Raji (cell line): Measurements from ENCODE around the gene TBC1D5.

Source experiments
- POLR2A ChIP-seq: IDR thresholded peaks from 2 replicates; pipeline ENCODE4 v1.6.1; 2011; ENCODE audit warnings: low read depth, low read length, control low read depth; ENCODE audit not compliant: insufficient read depth

Gene TBC1D5

DNA sequence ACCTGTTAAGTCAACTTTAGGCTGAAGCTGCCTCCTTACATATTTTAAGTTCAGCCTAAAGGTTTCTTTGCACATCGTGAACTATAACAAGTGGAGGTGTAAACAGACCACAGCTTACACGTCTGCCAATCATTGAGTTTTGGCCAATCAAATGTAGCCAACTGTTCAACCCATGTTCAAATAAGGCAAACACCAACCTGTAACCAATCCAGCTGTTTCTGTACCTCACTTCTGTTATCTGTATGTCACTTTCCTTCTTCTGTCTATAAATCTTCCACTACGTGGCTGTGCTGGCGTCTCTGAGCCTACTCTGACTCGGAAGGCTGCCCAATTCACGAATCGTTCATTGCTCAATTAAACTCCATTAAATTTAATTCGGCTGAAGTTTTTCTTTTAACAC lies 356.0 kb downstream of the TBC1D5 start:
- no peak for TF ChIP-seq POLR2A

DNA sequence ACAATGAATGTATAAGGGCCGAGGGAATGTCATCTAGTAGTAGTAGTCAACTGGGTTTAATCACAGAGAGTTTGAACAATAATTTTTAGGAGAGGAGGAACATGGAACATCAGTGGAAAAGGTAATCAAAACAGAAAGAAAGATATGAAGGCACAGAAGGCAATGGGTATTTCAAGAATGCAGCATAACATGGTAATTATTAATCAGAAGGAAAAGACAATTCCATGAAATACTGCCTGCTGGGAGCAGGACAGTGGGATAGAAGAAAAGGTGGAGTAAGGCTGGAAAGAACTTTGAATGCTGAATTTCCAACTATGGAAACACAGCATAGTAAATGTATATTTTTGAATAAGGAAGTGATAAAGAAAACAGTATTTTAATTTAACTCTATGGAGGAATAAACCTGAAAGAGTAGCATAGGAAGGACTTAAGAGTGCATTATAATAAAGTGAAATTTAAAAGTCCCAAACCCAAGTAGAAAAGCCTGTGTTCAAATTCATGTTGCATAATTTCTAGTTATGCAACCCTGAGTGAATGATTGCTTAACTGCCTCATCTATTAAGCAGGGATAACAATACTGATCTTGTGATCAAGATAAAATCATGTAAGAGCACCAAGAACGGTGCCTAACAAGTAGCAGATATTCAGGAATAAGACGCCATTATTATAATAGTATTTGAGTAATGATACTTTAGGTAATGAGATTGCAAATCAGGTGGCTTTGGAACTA lies 357.7 kb downstream of the TBC1D5 start:
- no peak for TF ChIP-seq POLR2A

DNA sequence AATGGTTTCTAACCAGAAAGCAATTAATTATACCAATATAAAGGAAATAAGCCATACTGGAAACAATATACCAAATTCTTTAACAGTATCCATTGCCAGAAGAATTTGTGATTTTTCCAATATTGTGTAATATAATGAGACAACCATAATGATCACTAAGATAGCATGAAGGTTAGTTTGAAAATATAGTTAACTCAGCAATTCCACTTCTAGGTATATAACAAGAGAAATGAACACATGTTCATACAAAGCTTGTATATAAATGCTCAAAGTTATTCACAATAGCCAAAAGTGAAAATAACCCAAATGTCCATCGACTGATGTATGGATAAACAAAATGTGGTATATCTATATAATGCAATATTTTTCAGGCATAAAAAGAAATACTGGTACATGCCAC lies 369.1 kb downstream of the TBC1D5 start:
- no peak for TF ChIP-seq POLR2A

DNA sequence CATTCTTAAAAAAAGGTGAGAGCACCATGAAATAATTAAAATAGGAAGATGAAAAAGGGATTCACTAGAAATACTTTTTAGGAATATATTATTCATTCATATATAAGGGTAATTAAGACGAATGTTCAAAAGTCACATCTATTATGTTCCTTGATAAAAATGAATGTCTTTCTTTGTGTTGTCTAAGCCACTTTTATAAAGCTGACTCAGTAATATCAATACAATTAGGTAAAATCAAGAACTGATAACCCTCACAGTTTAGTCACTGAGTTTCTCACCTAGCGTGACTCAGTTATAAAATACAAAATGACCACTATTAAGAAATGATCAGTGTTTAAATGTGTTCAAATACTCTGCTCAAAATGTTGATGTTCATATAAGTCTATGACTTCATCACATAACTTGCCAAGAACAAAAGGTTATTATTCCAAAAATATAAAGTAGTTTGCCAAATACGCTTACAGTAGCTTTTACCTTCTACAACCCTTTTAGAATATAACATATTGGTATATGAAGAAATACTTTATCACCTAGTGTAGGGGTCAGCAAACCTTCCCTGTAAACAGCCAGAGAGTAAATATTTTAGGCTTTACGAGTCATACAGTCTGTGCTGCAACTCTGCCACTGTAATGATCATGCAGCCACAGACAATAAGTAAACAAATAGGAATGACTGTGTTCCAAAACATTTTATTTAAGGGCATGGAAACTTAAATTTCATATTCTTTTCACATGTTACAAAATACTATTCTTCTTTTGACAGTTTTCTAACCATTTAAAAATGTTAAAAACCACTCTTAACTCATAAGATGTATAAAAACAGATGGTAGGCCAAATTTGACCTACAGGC lies 369.8 kb downstream of the TBC1D5 start:
- TF ChIP-seq POLR2A, result no peak

DNA sequence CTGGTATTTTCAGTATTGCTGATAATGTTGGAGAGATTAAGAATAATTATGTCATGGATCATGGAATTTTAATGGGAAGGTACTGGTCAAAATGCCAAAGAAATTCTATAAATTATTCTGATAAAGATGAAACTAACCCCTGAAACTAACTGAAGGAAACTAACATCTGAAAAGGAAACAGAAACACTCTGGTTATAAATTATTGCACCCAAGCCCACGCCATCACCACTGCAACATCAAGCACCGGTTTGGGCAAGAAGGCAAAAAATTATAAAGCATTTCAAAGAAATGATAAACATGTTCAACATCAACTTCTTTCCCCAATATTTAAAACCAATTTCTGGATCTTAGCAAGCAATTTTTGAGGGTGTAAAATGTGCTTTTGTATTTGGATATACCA lies 372.5 kb downstream of the TBC1D5 start:
- TF ChIP-seq POLR2A, result no peak

DNA sequence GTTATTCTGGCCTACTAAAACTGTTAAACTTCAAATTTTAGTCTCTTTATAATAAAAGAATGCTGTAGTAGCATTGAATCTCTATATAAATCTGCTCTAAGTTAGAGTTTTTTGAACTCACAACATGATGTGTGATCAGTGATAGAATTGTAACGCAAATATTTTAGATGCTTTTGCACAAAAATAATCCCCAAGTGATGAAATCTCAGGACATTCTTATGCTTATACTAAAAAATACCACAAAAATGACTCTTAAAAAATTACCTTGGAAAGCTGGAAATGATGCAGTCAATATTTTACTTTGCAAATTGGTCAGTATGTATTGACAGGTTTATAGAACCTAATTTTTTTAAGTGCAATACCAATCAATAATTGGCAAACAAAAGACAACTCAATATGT lies 375.3 kb downstream of the TBC1D5 start:
- TF ChIP-seq POLR2A, result no peak

DNA sequence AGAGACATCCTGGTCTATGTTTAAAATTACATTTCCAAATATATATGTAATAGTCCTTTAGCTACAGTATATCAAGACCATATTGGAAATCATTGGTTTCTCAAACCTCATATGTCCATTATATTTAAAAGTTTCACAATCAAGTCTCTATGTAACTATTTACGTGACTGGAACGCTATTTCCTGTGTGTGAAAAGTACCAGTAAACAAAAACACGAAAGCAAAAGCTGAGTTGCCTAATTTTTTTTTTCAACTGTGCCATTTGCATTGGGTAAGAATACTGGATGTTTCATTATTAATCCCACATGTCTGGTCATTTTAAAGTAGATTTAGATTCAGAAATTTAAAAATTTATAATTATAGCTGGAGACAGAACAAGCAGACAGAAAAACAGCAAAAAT lies 381.4 kb downstream of the TBC1D5 start:
- TF ChIP-seq POLR2A, result no peak

DNA sequence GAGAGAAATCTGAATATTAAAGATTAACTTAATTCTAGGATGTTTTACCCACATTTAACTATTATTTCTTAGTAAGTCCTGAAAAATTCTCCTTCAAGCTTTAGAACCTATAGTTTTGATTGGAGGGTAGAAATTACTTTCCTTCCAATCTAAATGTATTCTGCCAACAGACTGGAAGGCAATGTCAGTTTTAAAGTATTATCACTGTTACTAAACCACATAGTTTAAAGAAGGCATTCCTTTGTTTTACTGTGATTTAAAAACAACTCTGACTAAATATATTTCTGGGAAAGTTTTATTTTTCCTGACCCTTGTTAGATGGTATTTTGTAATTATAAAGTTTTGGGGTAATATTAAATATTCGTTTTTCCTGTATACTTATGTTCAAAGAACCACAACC lies 382.5 kb downstream of the TBC1D5 start:
- no peak for TF ChIP-seq POLR2A

DNA sequence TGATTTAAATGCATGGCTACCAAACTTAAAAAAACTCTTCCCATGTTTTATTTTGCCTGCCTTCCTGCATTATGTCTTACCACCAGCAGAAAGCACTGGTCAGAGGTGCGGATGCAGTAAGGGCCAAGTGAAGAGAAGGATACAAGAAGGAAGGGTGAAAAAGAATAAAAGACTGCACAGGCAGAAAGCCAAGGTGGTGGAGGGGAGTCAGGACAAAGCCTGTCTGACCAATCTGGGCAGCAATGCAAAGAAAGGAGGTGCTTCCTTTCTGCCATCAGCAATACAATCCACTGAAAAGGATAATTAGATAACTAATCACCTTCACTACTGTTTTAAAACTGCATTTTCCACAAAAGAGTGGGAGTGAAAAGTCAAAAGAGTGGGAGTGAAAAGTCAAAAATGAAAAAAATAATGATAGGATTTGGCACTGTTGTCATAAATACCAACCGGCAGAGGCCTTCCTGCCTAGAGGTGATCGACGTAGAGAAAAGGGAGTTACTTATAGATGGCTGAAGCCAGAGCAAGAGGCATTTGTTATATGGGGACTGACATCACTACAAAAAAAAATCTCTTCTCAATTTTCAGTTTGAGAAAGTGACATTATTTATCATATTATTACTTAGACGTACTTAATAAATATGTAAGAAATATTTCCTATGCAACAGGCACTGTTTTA lies 385.3 kb downstream of the TBC1D5 start:
- no peak for TF ChIP-seq POLR2A

DNA sequence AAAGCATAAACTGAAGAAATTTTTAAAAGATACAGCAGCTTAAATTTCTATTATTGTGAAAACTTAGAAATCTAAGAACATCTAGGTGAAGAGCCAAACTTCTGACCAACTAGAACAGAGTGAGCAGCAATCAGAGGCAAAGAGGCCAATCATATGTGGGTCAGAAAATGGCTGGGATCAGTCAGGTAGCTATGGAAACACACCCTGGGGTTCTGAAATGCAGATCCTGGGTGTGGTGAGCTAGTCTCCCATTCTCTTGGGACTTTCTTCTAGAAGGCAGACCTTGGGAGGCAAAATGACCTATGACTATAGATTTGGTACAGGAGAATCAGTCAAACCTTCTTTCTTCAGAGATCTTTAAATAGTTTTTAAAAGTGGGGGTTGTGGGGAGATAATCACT lies 385.8 kb downstream of the TBC1D5 start:
- no peak for TF ChIP-seq POLR2A

DNA sequence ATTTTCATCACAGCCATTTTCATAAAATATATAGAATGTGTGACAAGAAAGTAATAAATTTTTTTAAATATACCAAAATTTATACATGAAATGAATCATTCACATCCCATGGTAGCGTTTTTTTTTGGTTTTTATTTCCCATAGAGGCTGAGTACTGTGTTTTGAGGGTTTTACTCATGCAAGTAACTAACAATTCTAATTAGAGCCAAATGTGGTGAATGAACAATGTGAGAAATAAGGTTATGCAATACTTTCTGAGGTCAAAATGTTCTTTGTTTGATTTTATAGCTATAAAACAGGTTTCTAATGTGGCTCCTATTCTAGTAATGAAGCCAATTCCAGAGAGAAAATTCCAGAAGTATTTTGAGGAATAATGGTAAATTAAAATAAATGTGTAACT lies 386.8 kb downstream of the TBC1D5 start:
- no peak for TF ChIP-seq POLR2A

DNA sequence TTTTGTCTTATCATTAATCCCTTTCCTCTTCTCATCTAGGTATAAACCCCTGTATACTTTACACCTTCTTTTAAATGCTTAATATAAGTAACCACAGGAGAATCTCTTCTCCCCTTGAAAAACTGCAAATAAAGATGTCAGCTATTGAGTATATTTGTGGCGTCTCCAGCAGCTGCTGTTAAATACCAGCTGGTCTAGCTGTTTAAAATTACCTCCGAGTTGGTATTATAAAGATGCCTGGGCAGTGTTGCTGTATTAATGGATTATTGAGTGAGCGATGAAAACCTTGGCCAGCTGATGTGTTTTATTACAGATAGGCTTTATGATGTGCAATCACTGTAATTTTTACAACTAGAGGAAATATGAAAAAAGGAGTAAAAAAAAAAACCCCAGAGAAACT lies 388.1 kb downstream of the TBC1D5 start:
- TF ChIP-seq POLR2A, result no peak

DNA sequence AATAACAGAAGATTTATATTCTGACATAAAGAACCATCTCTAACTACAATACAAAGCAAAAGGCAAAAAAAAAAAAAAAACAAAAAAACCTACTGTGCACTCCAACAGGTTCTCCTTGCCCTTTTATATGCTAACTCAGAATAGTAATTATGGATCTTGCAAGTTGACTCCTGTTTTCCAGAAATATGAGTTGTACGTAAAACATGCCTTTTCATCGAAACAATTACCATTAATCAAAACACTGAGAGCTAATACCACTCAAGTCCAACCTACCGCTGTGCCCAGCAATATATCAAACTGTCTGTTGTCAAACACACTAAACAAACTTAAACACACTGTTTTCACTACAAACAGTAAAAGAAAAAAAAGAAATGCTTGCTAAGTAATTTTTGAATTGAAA lies 389.8 kb downstream of the TBC1D5 start:
- TF ChIP-seq POLR2A, result no peak

DNA sequence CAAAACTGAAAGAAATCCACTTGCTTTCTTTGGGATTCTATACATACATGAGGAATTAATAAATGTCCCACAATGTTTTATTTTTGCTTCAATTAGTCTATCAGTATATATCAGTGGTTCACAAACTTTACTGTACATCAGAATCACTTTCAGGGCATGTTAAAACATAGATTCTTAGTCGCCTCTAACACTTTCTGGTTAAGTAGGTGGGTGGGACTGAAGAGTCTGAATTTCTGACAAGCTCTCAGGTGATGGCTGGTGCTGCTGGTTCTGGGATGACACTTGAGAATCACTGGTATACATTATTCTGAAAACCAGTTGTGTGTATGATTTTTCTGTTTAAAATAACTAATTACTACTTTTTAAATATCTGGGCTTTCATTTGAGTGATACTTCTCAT lies 393.3 kb downstream of the TBC1D5 start:
- no peak for TF ChIP-seq POLR2A

DNA sequence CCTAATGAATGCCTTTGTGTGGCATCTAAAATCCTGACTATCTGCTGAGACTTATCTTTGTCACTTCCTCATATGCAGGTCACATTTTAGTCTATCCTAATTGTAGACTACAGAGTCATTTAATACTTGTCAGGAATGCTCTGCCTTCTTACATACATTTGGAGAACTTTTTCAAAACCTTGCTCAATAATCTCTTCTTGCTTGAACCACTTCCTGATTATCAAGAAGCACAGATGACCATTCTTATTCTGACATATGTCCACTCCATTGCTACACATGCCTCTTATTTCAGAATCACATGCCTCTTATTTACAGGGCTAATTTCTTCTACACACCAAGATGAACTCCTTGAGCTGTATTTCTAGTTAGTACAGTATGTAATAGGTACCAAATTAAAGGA lies 400.3 kb downstream of the TBC1D5 start:
- no peak for TF ChIP-seq POLR2A

DNA sequence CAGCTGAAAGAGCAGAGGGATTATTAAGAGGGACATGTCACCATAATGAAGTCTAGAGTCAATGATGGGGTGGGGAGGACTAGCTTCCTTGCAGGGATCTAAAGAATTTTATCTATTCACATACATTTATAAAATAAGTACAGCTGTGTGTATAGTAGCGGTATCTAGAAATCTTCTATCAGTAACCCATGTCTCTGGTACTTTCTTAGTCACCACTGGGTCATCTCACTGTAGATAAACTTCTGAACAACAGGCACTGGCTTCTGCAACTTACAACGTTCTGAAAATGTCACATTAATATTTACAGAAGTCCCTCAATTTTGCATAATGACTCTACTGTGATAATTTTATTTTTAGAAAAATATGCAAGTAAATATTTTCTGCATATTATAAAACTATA lies 401.7 kb downstream of the TBC1D5 start:
- no peak for TF ChIP-seq POLR2A
